K562 (cell line): ENCODE data around the gene GBX1. TPM values are rescaled to one million over a fixed set of nuclear protein-coding genes. Genes with fewer than 3 reads are reported as not detected.

Experiments
- ATAC-seq: fragments of 200-7000 bp; cut with Tn5 transposase; 3 replicates; pipeline ENCODE4 v1.9.1; 2020; ENCODE audit warnings: moderate library complexity
- BruUV-seq: library from RNA; stranded (reverse); fragments of 400-500 nt; replicated peaks from 2 replicates; lab custom pipeline; 2021; lab: Mats Ljungman, UMichigan
- CTCF ChIA-PET: fragments of 300-600 bp; formaldehyde crosslinking; extraction: SDS; loops from one replicate; lab custom pipeline; 2021; ENCODE audit warnings: low intra/inter-chr PET ratio; lab: Yijun Ruan, JAX
- POLR2A ChIA-PET: fragments of 300-600, 350-650 bp; sonication (Branson Sonifier 250); formaldehyde crosslinking; extraction: SDS; loops from one replicate; lab custom pipeline; 2021; ENCODE audit warnings: antibody characterized with exemption, inconsistent platforms; lab: Yijun Ruan, JAX
- DNase-seq, 4 experiments: peaks; one replicate each; pipeline versions ENCODE4 v3.0.0 to v3.0.0-alpha.2; 2011 to 2018; ENCODE audit warnings: low spot score in 3 of 4, mixed read lengths in 3 of 4; ENCODE audit errors: extremely low read depth in 1 of 4
- FAIRE-seq: peaks from 2 replicates; lab custom pipeline; 2011; peaks lifted over from hg19 to GRCh38; lab: Jason Lieb, UNC
- H2AFZ ChIP-seq: 2 replicates; pipeline ENCODE4 v1.6.0; 2011; ENCODE audit warnings: low read depth, low read length, control low read depth, inconsistent platforms
- H3K27ac ChIP-seq: fragments of 200-600 bp; 3 replicates; pipeline ENCODE4 v1.8.0; 2011; ENCODE audit warnings: low read depth, mild to moderate bottlenecking, control low read depth, inconsistent platforms, low read length, moderate library complexity, mixed read lengths; ENCODE audit errors: extremely low read depth
- H3K27me3 ChIP-seq, 2 experiments: fragments of 300-600 bp in 1 of 2; 2 replicates in 1 of 2; 3 replicates in 1 of 2; pipeline versions ENCODE4 v1.6.0 to v1.8.0; 2011; ENCODE audit warnings: inconsistent platforms in 2 of 2, low read length in 2 of 2, mild to moderate bottlenecking in 1 of 2, mixed read lengths in 1 of 2, moderate library complexity in 1 of 2; ENCODE audit not compliant: control insufficient read depth in 2 of 2, insufficient read depth in 2 of 2
- H3K36me3 ChIP-seq: fragments of 300-600 bp; 3 replicates; pipeline ENCODE4 v1.8.0; 2011; ENCODE audit warnings: mild to moderate bottlenecking, low read length, inconsistent platforms; ENCODE audit not compliant: control insufficient read depth, insufficient read depth
- H3K4me1 ChIP-seq, 2 experiments: fragments of 200-600 bp in 1 of 2; replicated peaks in 1 of 2; 2 replicates in 1 of 2; 3 replicates in 1 of 2; pipeline versions ENCODE4 v1.5.1 to v1.8.0; 2011; ENCODE audit warnings: inconsistent platforms in 2 of 2, low read length in 2 of 2, mild to moderate bottlenecking in 1 of 2, mixed read lengths in 1 of 2, moderate library complexity in 1 of 2; ENCODE audit not compliant: control insufficient read depth in 2 of 2, insufficient read depth in 2 of 2
- H3K4me2 ChIP-seq: 2 replicates; pipeline ENCODE4 v1.6.1; 2011; ENCODE audit warnings: low read length, control low read depth, inconsistent platforms, mixed read lengths; ENCODE audit not compliant: insufficient read depth
- H3K4me3 ChIP-seq: fragments of 200-600 bp; sonication (generic), shearing (Covaris generic); 2 replicates; pipeline ENCODE4 v1.5.1; 2016; ENCODE audit warnings: control low read depth, inconsistent platforms
- H3K79me2 ChIP-seq: fragments of 200-600 bp; 3 replicates; pipeline ENCODE4 v1.8.0; 2011; ENCODE audit warnings: low read length, inconsistent platforms; ENCODE audit not compliant: control insufficient read depth, insufficient read depth
- H3K9ac ChIP-seq, 2 experiments: 2 replicates each; pipeline versions ENCODE4 v1.6.0 to v1.6.1; 2011; ENCODE audit warnings: low read depth in 2 of 2, low read length in 2 of 2, control low read depth in 1 of 2, inconsistent platforms in 1 of 2, mild to moderate bottlenecking in 1 of 2, mixed read lengths in 1 of 2; ENCODE audit not compliant: insufficient read depth in 1 of 2
- H3K9me1 ChIP-seq: one replicate; pipeline ENCODE4 v1.6.0; 2011; ENCODE audit warnings: inconsistent platforms, mild to moderate bottlenecking, low read length, moderate library complexity; ENCODE audit not compliant: control insufficient read depth, insufficient read depth
- H3K9me3 ChIP-seq: replicated peaks from 2 replicates; pipeline ENCODE4 v1.5.1; 2011; ENCODE audit warnings: low read depth, low read length, inconsistent platforms; ENCODE audit not compliant: control insufficient read depth, insufficient read depth
- H4K20me1 ChIP-seq: replicated peaks from 2 replicates; pipeline ENCODE4 v1.6.1; 2011; ENCODE audit warnings: low read length, inconsistent platforms, mixed read lengths; ENCODE audit not compliant: control insufficient read depth, insufficient read depth
- ATF4 ChIP-seq: fragments of 450-650 bp; formaldehyde crosslinking; IDR thresholded peaks from 2 replicates; pipeline ENCODE4 v1.4.0; 2022; ENCODE audit warnings: mild to moderate bottlenecking, moderate library complexity
- MTA1 ChIP-seq: fragments of 450-650 bp; IDR thresholded peaks from 2 replicates; pipeline ENCODE4 v1.6.1; 2017; ENCODE audit warnings: borderline replicate concordance
- TAF9B ChIP-seq: fragments of 450-650 bp; IDR thresholded peaks from 2 replicates; pipeline ENCODE4 v1.6.1; 2018; ENCODE audit warnings: mild to moderate bottlenecking; ENCODE audit not compliant: partially characterized antibody
- ZNF316 ChIP-seq: fragments of 450-650 bp; IDR thresholded peaks from 2 replicates; pipeline ENCODE4 v1.6.1; 2016
- WGBS: fragments of 100-300 bp; shearing (Covaris generic); methylation state at CpG from one replicate; pipeline ENCODE4 v1.1.6; 2016; ENCODE audit warnings: low coverage, mixed read lengths; ENCODE audit not compliant: insufficient coverage; ENCODE audit errors: missing lambda C conversion rate; 5-methylcytosine and 5-hydroxymethylcytosine counted together
- in situ Hi-C: fragments of 300-500 bp; cut with MboI; formaldehyde crosslinking; loops from 4 replicates; pipeline ENCODE4 v1.15.0; 2018; ENCODE audit warnings: inconsistent platforms, mixed read lengths
- intact Hi-C: fragments of 100-400 bp; cut with micrococcal nuclease; formaldehyde crosslinking; loops from 2 replicates; pipeline ENCODE4 v1.14.2; 2022
- polyA plus RNA-seq, 8 experiments: library from polyadenylated mRNA; depleted of rRNA in 4 of 8; stranded (reverse) in 5 of 8; unstranded in 3 of 8; fragments of >200 nt; fragmentation: Nextera tagmentation in 2 of 8; fragmentation: Illumina TruSeq in 1 of 8; extraction: Ambion mirVana in 2 of 8; extraction: Trizol in 1 of 8; gene quantifications; 2 replicates each; pipeline versions ENCODE4 v1.2.1 to v1.2.3, GENCODE V29; 2011 to 2014; ENCODE audit warnings: inconsistent platforms in 1 of 8, missing spikeins in 1 of 8
- total RNA-seq, 7 experiments: library from RNA; depleted of rRNA in 6 of 7; stranded (reverse); fragments of >200 nt in 6 of 7; fragmentation: Illumina TruSeq in 2 of 7; extraction: Trizol in 2 of 7; gene quantifications; 2 replicates each; pipeline versions ENCODE4 v1.2.1 to v1.2.3, GENCODE V29; 2011 to 2021; ENCODE audit warnings: low replicate concordance in 1 of 7

Gene GBX1
- total and polyA plus RNA-seq, 9 of the 15 experiments (the other 6 are each of a cell fraction or from before 2014, with no cell fraction given): not detected

- Histone ChIP-seq H3K27me3 (peaks cover 76 to 86% of the 10 kb centered on the region in 2 experiments), H3K9ac (no peak overlapping the region), H3K79me2 (no peaks in the 10 kb centered on the region), H3K4me1 (peaks cover 0 to 3% of the 10 kb centered on the region in 2 experiments; a peak in 1 of 5 replicates), H3K4me2 (no peak overlapping the region), H3K4me3 (no peak overlapping the region), H2AFZ (no peak overlapping the region), H3K27ac (no peak overlapping the region), H3K9me3 (no peaks in the 10 kb centered on the region), H4K20me1 (peaks cover 24% of the 10 kb centered on the region), H3K36me3 (no peaks in the 10 kb centered on the region), H3K9me1 (no peaks in the 10 kb centered on the region)
- intact Hi-C loops (loop anchor here (5.0 kb wide), 1 partner anchor 49 kb away; no protein-coding TSS in a partner anchor), in situ Hi-C loops (no loop called here)
- no peak for TF ChIP-seq ATF4 (CRISPR knock-in tag)
- TF ChIP-seq MTA1: no peak
- TF ChIP-seq ZNF316: no peak
- no peak for TF ChIP-seq TAF9B
- ChIA-PET POLR2A (interaction anchor here (0.5 kb wide), 1 partner anchor 25 kb away, joined by 4 read pairs; no protein-coding TSS in a partner anchor), CTCF (no interaction called here)
- 4% methylated on average over 14 of the region's 14 CpGs for WGBS
- no peak for ATAC-seq
- no TSS peak for BruUV-seq
- no peak for FAIRE-seq
- no peak for DNase-seq
Observed at GRCh38 chr7:151193203-151193978, 25.9 kb upstream of the GBX1 start.
